HEK293 (cell line): ENCODE measurements around the gene COX6A2.

Experiments used
- TCF7L2 ChIP-seq: IDR thresholded peaks from 2 replicates; pipeline ENCODE4 v1.6.1; 2011; ENCODE audit warnings: low read depth, mild to moderate bottlenecking, inconsistent platforms, low read length, moderate library complexity, borderline replicate concordance
- ZNF274 ChIP-seq, 2 experiments: fragments of 200-500 bp in 1 of 2; fragments of 450-650 bp in 1 of 2; sonication (Bioruptor generic) in 1 of 2; formaldehyde crosslinking in 1 of 2; IDR thresholded peaks; 2 replicates each; pipeline versions ENCODE4 v1.5.1 to v1.6.1; 2014 to 2016; ENCODE audit warnings: borderline replicate concordance in 1 of 2, inconsistent platforms in 1 of 2, low read length in 1 of 2, missing biosample characterization in 1 of 2, missing genetic modification characterization in 1 of 2
- ZNF335 ChIP-seq: fragments of 450-650 bp; formaldehyde crosslinking; conservative IDR thresholded peaks from 2 replicates; pipeline ENCODE4 v1.5.1; 2016; ENCODE audit warnings: missing biosample characterization, missing genetic modification characterization
- ZNF776 ChIP-seq: fragments of 450-650 bp; formaldehyde crosslinking; IDR thresholded peaks from 2 replicates; pipeline ENCODE4 v1.5.0; 2017; ENCODE audit warnings: missing biosample characterization, missing genetic modification characterization, borderline replicate concordance
- TF ChIP-seq, protein P1 (sequence below): fragments of 450-650 bp; formaldehyde crosslinking; IDR thresholded peaks from 2 replicates; pipeline ENCODE4; 2016; ENCODE audit warnings: missing biosample characterization, missing genetic modification characterization

- no peak; the same call in 1 of the 2 replicates for TF ChIP-seq ZNF335
- TF ChIP-seq ZNF274 (IDR thresholded peaks at IDR 0.05; ENCODE audit: low read length), result no peak
- no peak for TF ChIP-seq ZNF274 (tag by site-specific recombination; IDR thresholded peaks at IDR 0.05; ENCODE audit: borderline replicate concordance)
- no peak for TF ChIP-seq TCF7L2
- TF ChIP-seq, protein P1, sequence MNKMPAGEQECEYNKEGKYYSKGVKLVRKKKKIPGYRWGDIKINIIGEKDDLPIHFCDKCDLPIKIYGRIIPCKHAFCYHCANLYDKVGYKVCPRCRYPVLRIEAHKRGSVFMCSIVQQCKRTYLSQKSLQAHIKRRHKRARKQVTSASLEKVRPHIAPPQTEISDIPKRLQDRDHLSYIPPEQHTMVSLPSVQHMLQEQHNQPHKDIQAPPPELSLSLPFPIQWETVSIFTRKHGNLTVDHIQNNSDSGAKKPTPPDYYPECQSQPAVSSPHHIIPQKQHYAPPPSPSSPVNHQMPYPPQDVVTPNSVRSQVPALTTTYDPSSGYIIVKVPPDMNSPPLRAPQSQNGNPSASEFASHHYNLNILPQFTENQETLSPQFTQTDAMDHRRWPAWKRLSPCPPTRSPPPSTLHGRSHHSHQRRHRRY (tag by site-specific recombination), result no peak
- no peak for TF ChIP-seq ZNF776 (tag by site-specific recombination)
Observed at GRCh38 chr16:31459687-31460581, 31.8 kb upstream of the COX6A2 start.
